ENCODE measurements around the gene POTEJ. TPM values are rescaled to one million over a fixed set of nuclear protein-coding genes. Genes with fewer than 3 reads are reported as not detected.
"Not testable (repeated sequence)": the region's sequence is repeated elsewhere in the genome, so short reads cannot be mapped to it uniquely, and the experiment has no call there.

Gene POTEJ
- total RNA-seq (2012; rRNA removed): not detected in 2 replicates

- not testable (repeated sequence) for H3K4me3 ChIP-seq (ENCODE audit: low read length); H3K4me1 ChIP-seq (ENCODE audit: control insufficient read depth, insufficient read depth, low read length); H3K36me3 ChIP-seq (ENCODE audit: insufficient read depth, low read length); H3K9me3 ChIP-seq (replicated peaks; ENCODE audit: low read length); H3K27me3 ChIP-seq (ENCODE audit: control insufficient read depth, insufficient read depth, low read length); H3K9ac ChIP-seq (ENCODE audit: low read depth, low read length); H3K4me2 ChIP-seq (ENCODE audit: low read length)
Measured at GRCh38 chr2:130611140-130611539, at the start of gene POTEJ. POTEJ (plus strand) TSS chr2:130611440; CDS start chr2:130611533, 93 bp downstream.

- not testable (repeated sequence) for H3K36me3 ChIP-seq (ENCODE audit: insufficient read depth, low read length); H3K4me3 ChIP-seq (ENCODE audit: low read length); H3K27me3 ChIP-seq (ENCODE audit: control insufficient read depth, insufficient read depth, low read length); H3K9me3 ChIP-seq (replicated peaks; ENCODE audit: low read length); H3K9ac ChIP-seq (ENCODE audit: low read depth, low read length); H3K4me1 ChIP-seq (ENCODE audit: control insufficient read depth, insufficient read depth, low read length); H3K4me2 ChIP-seq (ENCODE audit: low read length)
Measured at GRCh38 chr2:130566165-130566564, 45.1 kb upstream of the POTEJ start.

GRCh38 chr2:130571929-130572328, 39.3 kb upstream of the POTEJ start:
- H3K9ac ChIP-seq (ENCODE audit: low read depth, low read length); H3K4me1 ChIP-seq (ENCODE audit: control insufficient read depth, insufficient read depth, low read length); H3K36me3 ChIP-seq (ENCODE audit: insufficient read depth, low read length); H3K4me2 ChIP-seq (ENCODE audit: low read length); H3K4me3 ChIP-seq (ENCODE audit: low read length); H3K27me3 ChIP-seq (ENCODE audit: control insufficient read depth, insufficient read depth, low read length); H3K9me3 ChIP-seq (replicated peaks; ENCODE audit: low read length): not testable (repeated sequence)

GRCh38 chr2:130574230-130574629, 37.0 kb upstream of the POTEJ start:
- H3K27me3 ChIP-seq (ENCODE audit: control insufficient read depth, insufficient read depth, low read length); H3K9ac ChIP-seq (ENCODE audit: low read depth, low read length); H3K4me1 ChIP-seq (ENCODE audit: control insufficient read depth, insufficient read depth, low read length); H3K4me2 ChIP-seq (ENCODE audit: low read length); H3K4me3 ChIP-seq (ENCODE audit: low read length); H3K9me3 ChIP-seq (replicated peaks; ENCODE audit: low read length); H3K36me3 ChIP-seq (ENCODE audit: insufficient read depth, low read length): not testable (repeated sequence)

- H3K4me2 ChIP-seq (ENCODE audit: low read length); H3K4me3 ChIP-seq (ENCODE audit: low read length); H3K9ac ChIP-seq (ENCODE audit: low read depth, low read length); H3K36me3 ChIP-seq (ENCODE audit: insufficient read depth, low read length); H3K27me3 ChIP-seq (ENCODE audit: control insufficient read depth, insufficient read depth, low read length); H3K9me3 ChIP-seq (replicated peaks; ENCODE audit: low read length); H3K4me1 ChIP-seq (ENCODE audit: control insufficient read depth, insufficient read depth, low read length): not testable (repeated sequence)
Measured at GRCh38 chr2:130576209-130576784, 34.9 kb upstream of the POTEJ start.

GRCh38 chr2:130577559-130577958, 33.7 kb upstream of the POTEJ start:
- not testable (repeated sequence) for H3K27me3 ChIP-seq (ENCODE audit: control insufficient read depth, insufficient read depth, low read length); H3K9ac ChIP-seq (ENCODE audit: low read depth, low read length); H3K9me3 ChIP-seq (replicated peaks; ENCODE audit: low read length); H3K4me2 ChIP-seq (ENCODE audit: low read length); H3K4me3 ChIP-seq (ENCODE audit: low read length); H3K36me3 ChIP-seq (ENCODE audit: insufficient read depth, low read length); H3K4me1 ChIP-seq (ENCODE audit: control insufficient read depth, insufficient read depth, low read length)

GRCh38 chr2:130579121-130579520, 32.1 kb upstream of the POTEJ start:
- not testable (repeated sequence) for H3K4me1 ChIP-seq (ENCODE audit: control insufficient read depth, insufficient read depth, low read length); H3K9me3 ChIP-seq (replicated peaks; ENCODE audit: low read length); H3K9ac ChIP-seq (ENCODE audit: low read depth, low read length); H3K4me2 ChIP-seq (ENCODE audit: low read length); H3K36me3 ChIP-seq (ENCODE audit: insufficient read depth, low read length); H3K4me3 ChIP-seq (ENCODE audit: low read length); H3K27me3 ChIP-seq (ENCODE audit: control insufficient read depth, insufficient read depth, low read length)

GRCh38 chr2:130581491-130581890, 29.7 kb upstream of the POTEJ start:
- not testable (repeated sequence) for H3K4me2 ChIP-seq (ENCODE audit: low read length); H3K9me3 ChIP-seq (replicated peaks; ENCODE audit: low read length); H3K27me3 ChIP-seq (ENCODE audit: control insufficient read depth, insufficient read depth, low read length); H3K4me3 ChIP-seq (ENCODE audit: low read length); H3K4me1 ChIP-seq (ENCODE audit: control insufficient read depth, insufficient read depth, low read length); H3K9ac ChIP-seq (ENCODE audit: low read depth, low read length); H3K36me3 ChIP-seq (ENCODE audit: insufficient read depth, low read length)

- not testable (repeated sequence) for H3K4me2 ChIP-seq (ENCODE audit: low read length); H3K36me3 ChIP-seq (ENCODE audit: insufficient read depth, low read length); H3K4me3 ChIP-seq (ENCODE audit: low read length); H3K4me1 ChIP-seq (ENCODE audit: control insufficient read depth, insufficient read depth, low read length); H3K9me3 ChIP-seq (replicated peaks; ENCODE audit: low read length); H3K9ac ChIP-seq (ENCODE audit: low read depth, low read length); H3K27me3 ChIP-seq (ENCODE audit: control insufficient read depth, insufficient read depth, low read length)
Measured at GRCh38 chr2:130582970-130583369, 28.3 kb upstream of the POTEJ start.

- not testable (repeated sequence) for H3K4me3 ChIP-seq (ENCODE audit: low read length); H3K9ac ChIP-seq (ENCODE audit: low read depth, low read length); H3K36me3 ChIP-seq (ENCODE audit: insufficient read depth, low read length); H3K4me1 ChIP-seq (ENCODE audit: control insufficient read depth, insufficient read depth, low read length); H3K27me3 ChIP-seq (ENCODE audit: control insufficient read depth, insufficient read depth, low read length); H3K9me3 ChIP-seq (replicated peaks; ENCODE audit: low read length); H3K4me2 ChIP-seq (ENCODE audit: low read length)
Measured at GRCh38 chr2:130583582-130583981, 27.7 kb upstream of the POTEJ start.

- H3K4me3 ChIP-seq (ENCODE audit: low read length); H3K27me3 ChIP-seq (ENCODE audit: control insufficient read depth, insufficient read depth, low read length); H3K36me3 ChIP-seq (ENCODE audit: insufficient read depth, low read length); H3K9ac ChIP-seq (ENCODE audit: low read depth, low read length); H3K4me1 ChIP-seq (ENCODE audit: control insufficient read depth, insufficient read depth, low read length); H3K4me2 ChIP-seq (ENCODE audit: low read length); H3K9me3 ChIP-seq (replicated peaks; ENCODE audit: low read length): not testable (repeated sequence)
Measured at GRCh38 chr2:130584726-130585125, 26.5 kb upstream of the POTEJ start.

- H3K9ac ChIP-seq (ENCODE audit: low read depth, low read length); H3K4me1 ChIP-seq (ENCODE audit: control insufficient read depth, insufficient read depth, low read length); H3K4me2 ChIP-seq (ENCODE audit: low read length); H3K36me3 ChIP-seq (ENCODE audit: insufficient read depth, low read length); H3K27me3 ChIP-seq (ENCODE audit: control insufficient read depth, insufficient read depth, low read length); H3K4me3 ChIP-seq (ENCODE audit: low read length); H3K9me3 ChIP-seq (replicated peaks; ENCODE audit: low read length): not testable (repeated sequence)
Measured at GRCh38 chr2:130588688-130589458, 22.4 kb upstream of the POTEJ start.

Data from skeletal muscle satellite cell (primary cell).